SW 1271 (cell line): ENCODE results near the gene RAP1GAP2.

Experiments used
- DNase-seq, 2 experiments: peaks; one replicate each; lab custom pipeline; 2025; lab: John Stamatoyannopoulos, UW

Gene RAP1GAP2

GRCh38 chr17:2947588-2947950, 151.3 kb downstream of the RAP1GAP2 start:
- DNase-seq: no peak

GRCh38 chr17:2947996-2948550, 151.8 kb downstream of the RAP1GAP2 start:
- DNase-seq: no peak

- no peak for DNase-seq
These were observed 152.7 kb downstream of the RAP1GAP2 start for GRCh38 chr17:2948721-2949468.

GRCh38 chr17:2949469-2950044, 153.3 kb downstream of the RAP1GAP2 start:
- DNase-seq: no peak

GRCh38 chr17:2950846-2951245, 154.6 kb downstream of the RAP1GAP2 start:
- DNase-seq: no peak

- no peak for DNase-seq
These were observed 156.1 kb downstream of the RAP1GAP2 start for GRCh38 chr17:2952174-2952845.

- DNase-seq: peak; percentile 72 to 94
These were observed 158.7 kb downstream of the RAP1GAP2 start for GRCh38 chr17:2954898-2955445.

GRCh38 chr17:2955931-2956582, 159.8 kb downstream of the RAP1GAP2 start:
- no peak for DNase-seq

- DNase-seq: no peak
These were observed 161.5 kb downstream of the RAP1GAP2 start for GRCh38 chr17:2957631-2958286.

GRCh38 chr17:2958706-2959222, 162.5 kb downstream of the RAP1GAP2 start:
- no peak for DNase-seq

- DNase-seq: no peak
These were observed 163.3 kb downstream of the RAP1GAP2 start for GRCh38 chr17:2959371-2960130.

GRCh38 chr17:2961446-2961845, 165.2 kb downstream of the RAP1GAP2 start:
- DNase-seq: no peak

- no peak for DNase-seq
These were observed 166.0 kb downstream of the RAP1GAP2 start for GRCh38 chr17:2962236-2962635.

- no peak for DNase-seq
These were observed 166.5 kb downstream of the RAP1GAP2 start for GRCh38 chr17:2962729-2963128.

- DNase-seq: no peak
These were observed 167.2 kb downstream of the RAP1GAP2 start for GRCh38 chr17:2963332-2964027.

- no peak for DNase-seq
These were observed 167.8 kb downstream of the RAP1GAP2 start for GRCh38 chr17:2964028-2964356.

- DNase-seq: no peak
These were observed 168.1 kb downstream of the RAP1GAP2 start for GRCh38 chr17:2964370-2964769.

- DNase-seq: no peak
These were observed 168.6 kb downstream of the RAP1GAP2 start for GRCh38 chr17:2964831-2965230.

- peak in 1 of 2 experiments; percentile 21 for DNase-seq
These were observed 169.7 kb downstream of the RAP1GAP2 start for GRCh38 chr17:2965621-2966595.
